Keratinocyte (primary cell): Measurements from ENCODE around the gene DLX3. TPM values are rescaled to one million over a fixed set of nuclear protein-coding genes. Genes with fewer than 3 reads are reported as not detected.

Source experiments
- DNase-seq: peaks from one replicate; pipeline ENCODE4 v3.0.0-alpha.2; 2011; ENCODE audit warnings: low read depth, missing footprints, low spot score
- FAIRE-seq: peaks from 2 replicates; lab custom pipeline; 2011; peaks lifted over from hg19 to GRCh38; lab: Jason Lieb, UNC
- H2AFZ ChIP-seq: 2 replicates; pipeline ENCODE4 v1.6.0; 2012; ENCODE audit warnings: low read length, control low read depth, inconsistent platforms; ENCODE audit not compliant: control insufficient read depth
- H3K27ac ChIP-seq: 2 replicates; pipeline ENCODE4 v1.5.1; 2011; ENCODE audit warnings: low read length; ENCODE audit not compliant: control insufficient read depth, insufficient read depth
- H3K27me3 ChIP-seq: 3 replicates; pipeline ENCODE4 v1.6.0; 2011; ENCODE audit warnings: low read length; ENCODE audit not compliant: control insufficient read depth, insufficient read depth; ENCODE audit errors: extremely low read depth
- H3K36me3 ChIP-seq, 2 experiments: 2 replicates in 1 of 2; 3 replicates in 1 of 2; pipeline ENCODE4 v1.5.1; 2011; ENCODE audit warnings: low read length in 2 of 2, mild to moderate bottlenecking in 1 of 2; ENCODE audit not compliant: control insufficient read depth in 2 of 2, insufficient read depth in 2 of 2; ENCODE audit errors: extremely low read depth in 1 of 2
- H3K4me1 ChIP-seq: 3 replicates; pipeline ENCODE4 v1.5.1; 2011; ENCODE audit warnings: low read length; ENCODE audit not compliant: control insufficient read depth, insufficient read depth; ENCODE audit errors: extremely low read depth
- H3K4me2 ChIP-seq: 3 replicates; pipeline ENCODE4 v1.6.0; 2011; ENCODE audit warnings: low read depth, low read length; ENCODE audit not compliant: control insufficient read depth, insufficient read depth; ENCODE audit errors: extremely low read depth
- H3K4me3 ChIP-seq, 3 experiments: fragments of 200-600 bp in 1 of 3; sonication (generic) in 1 of 3; 2 replicates in 2 of 3; 3 replicates in 1 of 3; pipeline ENCODE4 v1.5.1; 2011 to 2016; ENCODE audit warnings: low read length in 3 of 3, mild to moderate bottlenecking in 3 of 3, control low read depth in 2 of 3, inconsistent platforms in 1 of 3, low read depth in 1 of 3, mixed read lengths in 1 of 3, mixed run types in 1 of 3, moderate library complexity in 1 of 3; ENCODE audit not compliant: control insufficient read depth in 2 of 3, insufficient read depth in 2 of 3; ENCODE audit errors: extremely low read depth in 1 of 3
- H3K79me2 ChIP-seq: 2 replicates; pipeline ENCODE4 v1.6.0; 2012; ENCODE audit warnings: low read length; ENCODE audit not compliant: control insufficient read depth, insufficient read depth
- H3K9ac ChIP-seq: 3 replicates; pipeline ENCODE4 v1.6.0; 2011; ENCODE audit warnings: low read length; ENCODE audit not compliant: control insufficient read depth, insufficient read depth; ENCODE audit errors: extremely low read depth
- H3K9me1 ChIP-seq: 3 replicates; pipeline ENCODE4 v1.6.0; 2011; ENCODE audit warnings: low read length; ENCODE audit not compliant: control insufficient read depth, insufficient read depth; ENCODE audit errors: extremely low read depth
- H3K9me3 ChIP-seq: 2 replicates; pipeline ENCODE4 v1.5.1; 2012; ENCODE audit warnings: low read depth, low read length; ENCODE audit not compliant: control insufficient read depth
- H4K20me1 ChIP-seq: 3 replicates; pipeline ENCODE4 v1.6.0; 2011; ENCODE audit warnings: low read length; ENCODE audit not compliant: control insufficient read depth, insufficient read depth; ENCODE audit errors: extremely low read depth
- EZH2 ChIP-seq: IDR thresholded peaks from one replicate; pipeline ENCODE4 v1.6.1; 2012; ENCODE audit warnings: inconsistent platforms, mild to moderate bottlenecking, low read length, moderate library complexity
- dilution Hi-C: fragments of 300-500 bp; cut with MboI; formaldehyde crosslinking; loops from one replicate; pipeline ENCODE4 v1.7.0; 2020; ENCODE audit warnings: low sequenced_read_pairs; ENCODE audit not compliant: extremely low pct_ligation_motif_present
- polyA plus RNA-seq, 5 experiments: library from polyadenylated mRNA; depleted of rRNA in 3 of 5; stranded (reverse) in 3 of 5; stranded (forward) in 1 of 5; unstranded in 1 of 5; fragments of >200 nt; gene quantifications; 1 replicate in 1 of 5; 2 replicates in 3 of 5; 3 replicates in 1 of 5; pipeline versions ENCODE4 v1.2.1 to v1.2.3, GENCODE V29; 2011 to 2012; ENCODE audit warnings: missing spikeins in 2 of 5, low read depth in 1 of 5, low replicate concordance in 1 of 5
- TF ChIP-seq, protein P1 (sequence below), 3 experiments: IDR thresholded peaks in 1 of 3; conservative IDR thresholded peaks in 1 of 3; optimal IDR thresholded peaks in 1 of 3; 2 replicates in 2 of 3; 3 replicates in 1 of 3; pipeline versions ENCODE3 to v1.5.1; 2011; ENCODE audit warnings: low read length in 3 of 3, mild to moderate bottlenecking in 3 of 3, moderate library complexity in 2 of 3, control low read depth in 1 of 3, inconsistent platforms in 1 of 3; ENCODE audit not compliant: insufficient read depth in 2 of 3; ENCODE audit errors: extremely low read depth in 1 of 3

DLX3 gene
- polyA plus RNA-seq, 1 donor (not counting 4 experiments of a cell fraction or from before 2014, with no cell fraction given): 0.72 TPM

DNA sequence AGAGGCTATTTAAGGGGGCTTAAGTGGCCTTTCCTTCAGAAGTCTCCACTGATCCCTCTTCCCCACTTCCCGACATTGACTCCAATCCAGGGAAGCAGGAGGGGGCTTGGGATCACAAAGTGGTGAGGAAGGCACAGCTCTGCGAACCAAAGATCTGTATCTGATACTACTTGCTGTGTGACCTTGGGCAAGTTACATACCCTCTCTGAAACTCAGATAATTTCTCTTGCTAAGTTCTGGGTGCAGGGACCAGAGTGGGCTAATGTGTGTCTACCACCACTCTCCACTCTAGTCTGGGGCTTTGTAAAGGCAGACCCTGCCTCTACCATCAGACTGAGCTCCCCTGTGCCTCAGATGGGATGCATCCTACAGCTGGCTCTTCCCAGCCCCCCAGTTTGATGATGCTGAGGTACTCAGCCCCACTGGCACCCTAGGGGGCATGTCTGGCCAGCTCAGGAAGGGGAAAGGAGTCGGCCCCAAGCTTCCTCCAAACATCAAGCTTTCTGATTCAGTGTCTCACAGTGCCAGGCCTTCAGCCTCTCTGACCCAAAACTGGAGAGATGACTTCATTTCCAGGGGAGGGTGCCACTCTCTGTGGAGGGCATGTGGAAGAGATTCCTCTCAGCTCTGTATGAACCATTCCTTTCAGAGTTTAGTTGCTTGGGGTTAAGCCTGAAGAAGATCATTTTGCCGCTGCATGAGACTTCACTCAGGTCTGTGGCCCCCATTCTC is 15.1 kb downstream of the DLX3 start:
- DNase-seq (no peak), FAIRE-seq (no peak)
- peaks cover 2% of the 10 kb centered on the region for H3K9me1 ChIP-seq
- no peak overlapping the region for H3K27ac ChIP-seq
- H3K36me3 ChIP-seq: no peaks in the 10 kb centered on the region
- no peaks in the 10 kb centered on the region for H4K20me1 ChIP-seq
- no peaks in the 10 kb centered on the region for H3K79me2 ChIP-seq
- no peak overlapping the region for H3K4me3 ChIP-seq
- no peak for TF ChIP-seq EZH2
- H3K9ac ChIP-seq: peak overlapping the region; percentile 25
- no peak overlapping the region for H2AFZ ChIP-seq
- no peaks in the 10 kb centered on the region for H3K27me3 ChIP-seq
- H3K9me3 ChIP-seq: no peaks in the 10 kb centered on the region
- dilution Hi-C loops: no loop called here
- H3K4me2 ChIP-seq: peak overlapping the region; percentile 70
- H3K4me1 ChIP-seq: peaks cover 68% of the 10 kb centered on the region

- Histone ChIP-seq H3K9ac (no peak overlapping the region), H4K20me1 (no peaks in the 10 kb centered on the region), H2AFZ (peak overlapping the region; percentile 72), H3K27ac (no peak overlapping the region), H3K9me1 (peaks cover 2% of the 10 kb centered on the region), H3K9me3 (no peaks in the 10 kb centered on the region), H3K36me3 (no peaks in the 10 kb centered on the region), H3K4me3 (no peak overlapping the region), H3K4me2 (peak overlapping the region; percentile 87), H3K79me2 (no peaks in the 10 kb centered on the region), H3K4me1 (peaks cover 59% of the 10 kb centered on the region), H3K27me3 (peaks cover 9% of the 10 kb centered on the region)
- DNase-seq: no peak
- FAIRE-seq: no peak
- TF ChIP-seq EZH2: no peak
- TF ChIP-seq, protein P1, sequence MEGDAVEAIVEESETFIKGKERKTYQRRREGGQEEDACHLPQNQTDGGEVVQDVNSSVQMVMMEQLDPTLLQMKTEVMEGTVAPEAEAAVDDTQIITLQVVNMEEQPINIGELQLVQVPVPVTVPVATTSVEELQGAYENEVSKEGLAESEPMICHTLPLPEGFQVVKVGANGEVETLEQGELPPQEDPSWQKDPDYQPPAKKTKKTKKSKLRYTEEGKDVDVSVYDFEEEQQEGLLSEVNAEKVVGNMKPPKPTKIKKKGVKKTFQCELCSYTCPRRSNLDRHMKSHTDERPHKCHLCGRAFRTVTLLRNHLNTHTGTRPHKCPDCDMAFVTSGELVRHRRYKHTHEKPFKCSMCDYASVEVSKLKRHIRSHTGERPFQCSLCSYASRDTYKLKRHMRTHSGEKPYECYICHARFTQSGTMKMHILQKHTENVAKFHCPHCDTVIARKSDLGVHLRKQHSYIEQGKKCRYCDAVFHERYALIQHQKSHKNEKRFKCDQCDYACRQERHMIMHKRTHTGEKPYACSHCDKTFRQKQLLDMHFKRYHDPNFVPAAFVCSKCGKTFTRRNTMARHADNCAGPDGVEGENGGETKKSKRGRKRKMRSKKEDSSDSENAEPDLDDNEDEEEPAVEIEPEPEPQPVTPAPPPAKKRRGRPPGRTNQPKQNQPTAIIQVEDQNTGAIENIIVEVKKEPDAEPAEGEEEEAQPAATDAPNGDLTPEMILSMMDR (optimal IDR thresholded peaks at IDR 0.05 in 1 of 3, IDR thresholded peaks at IDR 0.05 in 1 of 3, conservative IDR thresholded peaks at IDR 0.05 in 1 of 3; ENCODE audit: extremely low read depth in 1 of 3, insufficient read depth in 2 of 3, low read length in 3 of 3): no peak
- dilution Hi-C loops: no loop called here
Observed at GRCh38 chr17:49978501-49978900, 16.5 kb downstream of the DLX3 start.
